GM23338 (cell line): Measurements from ENCODE around the gene USP37. TPM values are rescaled to one million over a fixed set of nuclear protein-coding genes. Genes with fewer than 3 reads are reported as not detected.

Source experiments
- ATAC-seq: fragments of 200-7000 bp; cut with Tn5 transposase; 3 replicates; pipeline ENCODE4 v1.9.1; 2020
- DNase-seq: peaks from one replicate; pipeline ENCODE4 v3.0.0-alpha.2; 2015; ENCODE audit warnings: low spot score
- H2AFZ ChIP-seq: fragments of 200-600 bp; sonication (generic); 2 replicates; pipeline ENCODE4 v1.8.0; 2016; ENCODE audit warnings: antibody characterized with exemption, mild to moderate bottlenecking, moderate library complexity
- H3F3A ChIP-seq: fragments of 200-600 bp; sonication (generic); replicated peaks from 2 replicates; pipeline ENCODE4 v1.8.0; 2017; ENCODE audit warnings: antibody characterized with exemption, mixed run types, low read depth
- H3K27ac ChIP-seq: fragments of 200-600 bp; sonication (generic); 2 replicates; pipeline ENCODE4 v1.6.1; 2016; ENCODE audit warnings: low read depth
- H3K27me3 ChIP-seq: fragments of 200-600 bp; sonication (generic); 2 replicates; pipeline ENCODE4 v1.8.0; 2016; ENCODE audit warnings: mild to moderate bottlenecking, mixed run types, moderate library complexity; ENCODE audit not compliant: insufficient read depth
- H3K36me3 ChIP-seq: fragments of 200-600 bp; sonication (generic); 2 replicates; pipeline ENCODE4 v1.8.0; 2016; ENCODE audit warnings: mild to moderate bottlenecking; ENCODE audit not compliant: insufficient read depth
- H3K4me1 ChIP-seq: fragments of 200-600 bp; sonication (generic); 2 replicates; pipeline ENCODE4 v1.8.0; 2016; ENCODE audit warnings: mild to moderate bottlenecking, moderate library complexity; ENCODE audit not compliant: insufficient read depth
- H3K4me2 ChIP-seq: fragments of 200-600 bp; sonication (generic); 2 replicates; pipeline ENCODE4 v1.7.1; 2017; ENCODE audit warnings: mixed run types
- H3K4me3 ChIP-seq: fragments of 200-600 bp; sonication (generic); 2 replicates; pipeline ENCODE4 v1.6.1; 2016; ENCODE audit warnings: mixed run types
- H3K79me2 ChIP-seq: fragments of 200-600 bp; sonication (generic); replicated peaks from 2 replicates; pipeline ENCODE4 v1.8.0; 2017; ENCODE audit warnings: mild to moderate bottlenecking; ENCODE audit not compliant: insufficient read depth
- H3K9me2 ChIP-seq: fragments of 200-600 bp; sonication (generic); 2 replicates; pipeline ENCODE4 v1.8.0; 2017; ENCODE audit not compliant: insufficient read depth
- H4K20me1 ChIP-seq: fragments of 200-600 bp; sonication (generic); replicated peaks from 2 replicates; pipeline ENCODE4 v1.8.0; 2017; ENCODE audit warnings: mild to moderate bottlenecking; ENCODE audit not compliant: insufficient read depth
- H3K27ac Mint-ChIP-seq: 2 replicates; pipeline ENCODE4 v1.8.0; 2020; ENCODE audit warnings: inconsistent platforms, mild to moderate bottlenecking, moderate library complexity, mixed read lengths
- H3K27me3 Mint-ChIP-seq: 3 replicates; pipeline ENCODE4 v1.8.0; 2022; ENCODE audit warnings: low read depth, mild to moderate bottlenecking, moderate library complexity, mixed read lengths, inconsistent platforms; ENCODE audit not compliant: insufficient read depth, poor library complexity
- H3K36me3 Mint-ChIP-seq: 3 replicates; pipeline ENCODE4 v1.8.0; 2021; ENCODE audit warnings: low read depth, mild to moderate bottlenecking, inconsistent platforms, moderate library complexity, mixed read lengths
- H3K4me1 Mint-ChIP-seq: 3 replicates; pipeline ENCODE4 v1.8.0; 2020; ENCODE audit warnings: mild to moderate bottlenecking, inconsistent platforms, mixed read lengths
- H3K4me3 Mint-ChIP-seq: 3 replicates; pipeline ENCODE4 v1.8.0; 2021; ENCODE audit warnings: moderate library complexity, mild to moderate bottlenecking, inconsistent platforms, mixed read lengths
- H3K9me3 Mint-ChIP-seq: 3 replicates; pipeline ENCODE4 v1.8.0; 2020; ENCODE audit warnings: moderate library complexity, mild to moderate bottlenecking, inconsistent platforms, mixed read lengths
- ETS1 ChIP-seq: IDR thresholded peaks from 2 replicates; pipeline ENCODE4 v1.6.1; 2016; ENCODE audit warnings: antibody characterized with exemption
- EZH2 ChIP-seq: fragments of 200-600 bp; sonication (generic); IDR thresholded peaks from one replicate; pipeline ENCODE4 v1.8.0; 2017; ENCODE audit warnings: antibody characterized with exemption, mild to moderate bottlenecking, low read depth; ENCODE audit not compliant: unreplicated experiment
- JUNB ChIP-seq: IDR thresholded peaks from one replicate; pipeline ENCODE4 v1.6.1; 2016; ENCODE audit warnings: antibody characterized with exemption; ENCODE audit not compliant: unreplicated experiment
- NANOG ChIP-seq: IDR thresholded peaks from 2 replicates; pipeline ENCODE4 v1.6.1; 2016; ENCODE audit warnings: antibody characterized with exemption, borderline replicate concordance
- POLR2AphosphoS5 ChIP-seq: IDR thresholded peaks from 2 replicates; pipeline ENCODE4 v1.6.1; 2016; ENCODE audit warnings: antibody characterized with exemption, low read depth
- ZNF331 ChIP-seq: fragments of 250-450 bp; sonication (Bioruptor Pico); IDR thresholded peaks from 2 replicates; pipeline ENCODE4 v1.5.0; 2020; ENCODE audit warnings: low read depth, mild to moderate bottlenecking, moderate library complexity
- ZNF462 ChIP-seq: fragments of 250-450 bp; sonication (Bioruptor Pico); IDR thresholded peaks from 2 replicates; pipeline ENCODE4 v1.5.0; 2020; ENCODE audit warnings: mild to moderate bottlenecking, moderate library complexity
- polyA plus RNA-seq: library from polyadenylated mRNA; unstranded; fragments of >200 nt; fragmentation: Nextera tagmentation; extraction: Ambion mirVana; gene quantifications from 2 replicates; pipeline ENCODE4 v1.2.1, GENCODE V29; 2016
- total RNA-seq: library from RNA; depleted of rRNA; stranded (reverse); fragments of >200 nt; shearing (Covaris generic); gene quantifications from 2 replicates; pipeline ENCODE4 v1.2.3, GENCODE V29; 2014
- TF ChIP-seq, protein P1 (sequence below), 2 experiments: fragments of 200-600 bp in 1 of 2; sonication (generic) in 1 of 2; conservative IDR thresholded peaks; 2 replicates each; pipeline versions ENCODE4 v1.5.1 to v1.6.1; 2016 to 2017; ENCODE audit warnings: antibody characterized with exemption in 2 of 2, low read depth in 2 of 2, mild to moderate bottlenecking in 2 of 2, moderate library complexity in 1 of 2

USP37 gene
- total and polyA plus RNA-seq, 2 experiments from 2014 or later, result 8.2 to 21.0 TPM

DNA sequence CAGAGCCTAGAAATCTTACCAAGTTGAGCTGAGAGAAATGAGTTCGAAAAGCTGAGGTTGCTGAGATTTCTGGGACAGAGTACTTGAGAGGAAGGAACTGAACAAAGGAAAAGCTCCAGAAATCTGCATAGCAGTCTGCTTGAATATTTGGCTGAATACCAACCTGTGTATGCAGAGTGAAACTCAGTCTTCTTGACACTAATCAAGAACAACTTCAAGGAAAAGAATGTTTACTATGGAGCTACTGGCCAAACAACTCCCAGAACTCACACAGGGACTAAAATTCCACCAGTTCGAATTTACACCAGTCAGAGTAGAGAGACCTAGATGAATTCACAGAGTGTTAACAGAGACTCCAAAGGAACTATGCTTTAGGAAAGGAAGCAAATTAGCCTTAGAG lies 66.5 kb downstream of the USP37 start:
- peaks cover 28% of the 10 kb centered on the region; the same call in 2 of the 3 replicates for H3K36me3 Mint-ChIP-seq
- Histone ChIP-seq H4K20me1 (no peaks in the 10 kb centered on the region), H3K9me2 (no peaks in the 10 kb centered on the region), H3K4me1 (peaks cover 7% of the 10 kb centered on the region; the same call in 1 of the 2 replicates), H3K79me2 (no peaks in the 10 kb centered on the region), H3K36me3 (peaks cover 5% of the 10 kb centered on the region; the same call in 1 of the 2 replicates), H3K4me2 (no peak overlapping the region), H2AFZ (no peak overlapping the region), H3K4me3 (no peak overlapping the region), H3F3A (0 out of 2 replicates have a peak, but pooled peaks cover 3% of the 10 kb centered on the region), H3K27ac (peak overlapping the region; percentile 40), H3K27me3 (no peaks in the 10 kb centered on the region)
- DNase-seq (peak; percentile 73), ATAC-seq (peak; percentile 77)
- peaks cover 2% of the 10 kb centered on the region for H3K27me3 Mint-ChIP-seq
- H3K27ac Mint-ChIP-seq, result peak overlapping the region; percentile 95
- TF ChIP-seq POLR2AphosphoS5 (no peak), ZNF331 (CRISPR knock-in tag) (no peak), NANOG (no peak), JUNB (no peak), ETS1 (no peak)
- H3K9me3 Mint-ChIP-seq, result no peaks in the 10 kb centered on the region
- H3K4me3 Mint-ChIP-seq, result peak overlapping the region; percentile 34; the same call in 2 of the 3 replicates
- H3K4me1 Mint-ChIP-seq, result peaks cover 19% of the 10 kb centered on the region

- Histone ChIP-seq H3K36me3 (peaks cover 5% of the 10 kb centered on the region; the same call in 1 of the 2 replicates), H3K4me3 (no peak overlapping the region), H3K27ac (0 out of 2 replicates have a peak overlapping the region, but pooled peaks have one; percentile 34), H3K9me2 (no peaks in the 10 kb centered on the region), H3K4me2 (no peak overlapping the region), H4K20me1 (no peaks in the 10 kb centered on the region), H3K27me3 (no peaks in the 10 kb centered on the region), H2AFZ (no peak overlapping the region), H3K79me2 (no peaks in the 10 kb centered on the region), H3K4me1 (peaks cover 7% of the 10 kb centered on the region; the same call in 1 of the 2 replicates), H3F3A (0 out of 2 replicates have a peak, but pooled peaks cover 3% of the 10 kb centered on the region)
- Mint-ChIP-seq H3K27me3 (peaks cover 4% of the 10 kb centered on the region), H3K4me3 (no peak overlapping the region), H3K4me1 (peaks cover 19% of the 10 kb centered on the region), H3K36me3 (peaks cover 30% of the 10 kb centered on the region; the same call in 2 of the 3 replicates), H3K9me3 (no peaks in the 10 kb centered on the region), H3K27ac (peak overlapping the region; percentile 56)
- DNase-seq, result no peak
- no peak for ATAC-seq
- TF ChIP-seq ZNF462 (CRISPR knock-in tag), result no peak
- no peak for TF ChIP-seq ETS1
- no peak for TF ChIP-seq NANOG
- TF ChIP-seq EZH2, result no peak
- TF ChIP-seq, protein P1, sequence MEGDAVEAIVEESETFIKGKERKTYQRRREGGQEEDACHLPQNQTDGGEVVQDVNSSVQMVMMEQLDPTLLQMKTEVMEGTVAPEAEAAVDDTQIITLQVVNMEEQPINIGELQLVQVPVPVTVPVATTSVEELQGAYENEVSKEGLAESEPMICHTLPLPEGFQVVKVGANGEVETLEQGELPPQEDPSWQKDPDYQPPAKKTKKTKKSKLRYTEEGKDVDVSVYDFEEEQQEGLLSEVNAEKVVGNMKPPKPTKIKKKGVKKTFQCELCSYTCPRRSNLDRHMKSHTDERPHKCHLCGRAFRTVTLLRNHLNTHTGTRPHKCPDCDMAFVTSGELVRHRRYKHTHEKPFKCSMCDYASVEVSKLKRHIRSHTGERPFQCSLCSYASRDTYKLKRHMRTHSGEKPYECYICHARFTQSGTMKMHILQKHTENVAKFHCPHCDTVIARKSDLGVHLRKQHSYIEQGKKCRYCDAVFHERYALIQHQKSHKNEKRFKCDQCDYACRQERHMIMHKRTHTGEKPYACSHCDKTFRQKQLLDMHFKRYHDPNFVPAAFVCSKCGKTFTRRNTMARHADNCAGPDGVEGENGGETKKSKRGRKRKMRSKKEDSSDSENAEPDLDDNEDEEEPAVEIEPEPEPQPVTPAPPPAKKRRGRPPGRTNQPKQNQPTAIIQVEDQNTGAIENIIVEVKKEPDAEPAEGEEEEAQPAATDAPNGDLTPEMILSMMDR (conservative IDR thresholded peaks at IDR 0.05; ENCODE audit: low read depth in 2 of 2), result no peak
These were observed 67.6 kb downstream of the USP37 start for GRCh38 chr2:218500501-218501060.
